Kidney (tissue), 14 donors: ENCODE results near the gene LINGO4. TPM values are rescaled to one million over a fixed set of nuclear protein-coding genes. Genes with fewer than 3 reads are reported as not detected.

Experiments used
- DNase-seq, 5 donors: peaks; one replicate each; pipeline ENCODE4 v3.0.0-alpha.2; 2013 to 2020
- FAIRE-seq: peaks from 2 replicates; lab custom pipeline; 2012; peaks lifted over from hg19 to GRCh38; lab: Jason Lieb, UNC
- H3K27ac ChIP-seq, 2 donors: one replicate each; pipeline ENCODE4 v1.7.0; 2013; ENCODE audit warnings: low read depth in 2 of 2, low read length in 2 of 2, inconsistent platforms in 1 of 2
- H3K27me3 ChIP-seq: one replicate; pipeline ENCODE4 v1.7.1; 2013; ENCODE audit warnings: low read length, inconsistent platforms; ENCODE audit not compliant: control insufficient read depth, insufficient read depth
- H3K36me3 ChIP-seq, 3 donors: one replicate each; pipeline versions ENCODE4 v1.7.0 to v1.7.1; 2013; ENCODE audit warnings: low read length in 3 of 3, control low read depth in 1 of 3, inconsistent platforms in 1 of 3; ENCODE audit not compliant: insufficient read depth in 3 of 3, control insufficient read depth in 2 of 3
- H3K4me1 ChIP-seq, 3 donors: one replicate each; pipeline versions ENCODE4 v1.7.0 to v1.7.1; 2013; ENCODE audit warnings: low read length in 3 of 3, inconsistent platforms in 1 of 3, low read depth in 1 of 3; ENCODE audit not compliant: control insufficient read depth in 2 of 3, insufficient read depth in 2 of 3
- H3K4me3 ChIP-seq, 3 donors: one replicate each; pipeline versions ENCODE4 v1.7.0 to v1.8.1; 2013; ENCODE audit warnings: low read length in 3 of 3, control low read depth in 1 of 3, inconsistent platforms in 1 of 3
- H3K9ac ChIP-seq, 3 donors: one replicate each; pipeline versions ENCODE4 v1.7.0 to v1.7.1; 2013; ENCODE audit warnings: low read length in 3 of 3, control low read depth in 1 of 3, inconsistent platforms in 1 of 3
- H3K9me3 ChIP-seq, 3 donors: one replicate each; pipeline versions ENCODE4 v1.7.0 to v1.7.1; 2013; ENCODE audit warnings: low read length in 3 of 3, control low read depth in 1 of 3, inconsistent platforms in 1 of 3; ENCODE audit not compliant: control insufficient read depth in 2 of 3, insufficient read depth in 1 of 3
- CTCF ChIP-seq: IDR thresholded peaks from 3 replicates; pipeline ENCODE4 v1.5.1; 2012; ENCODE audit warnings: mild to moderate bottlenecking, moderate library complexity, borderline replicate concordance; ENCODE audit not compliant: insufficient read depth; ENCODE audit errors: extremely low read depth
- intact Hi-C: fragments of 100-400 bp; cut with DNase I; formaldehyde crosslinking; loops from one replicate; pipeline ENCODE4 v1.11.1; 2022
- polyA plus RNA-seq: library from polyadenylated mRNA; stranded (reverse); fragments of 350-450 nt; fragmentation: Illumina TruSeq; extraction: RNeasy Lipid Tissue Mini Kit (QIAGEN cat#74804); gene quantifications from one replicate; pipeline ENCODE4 v1.2.3, GENCODE V29; 2014; ENCODE audit warnings: low read depth, low replicate concordance; ENCODE audit not compliant: insufficient read depth
- total RNA-seq: library from RNA; stranded (reverse); fragmentation: NEBNext Ultra II Directional; extraction: Animal tissue kit (Norgen Biotek cat#: 25700); gene quantifications from one replicate; pipeline ENCODE4 v1.2.1, GENCODE V29; 2021
- donor health status: control.
- donor health status: control.
- donor health status: control.
- donor health status: control.
- donor health status: control.
- donor health status: DM: yes; HTN: yes; CAD: no.
- donor health status: Normal renal cell carcinoma (clear cell type).

The LINGO4 gene
- total and polyA plus RNA-seq, 2 donors from 2014 or later = 0.32 to 0.41 TPM

- peak; percentile 99 for FAIRE-seq
- TF ChIP-seq CTCF = peak; percentile 4
- intact Hi-C loops = no loop called here
- peak within 1 kb of the TSS; percentile 12 to 48 for H3K27ac ChIP-seq
- peak; percentile 99 to 100 (median 99) for DNase-seq
- no peaks in the 10 kb centered on the region for H3K36me3 ChIP-seq
- peaks cover 0 to 8% (median 4%) of the 10 kb centered on the region in 3 donors for H3K4me1 ChIP-seq
- H3K9ac ChIP-seq = peak within 1 kb of the TSS; percentile 58 to 91 (median 83)
- no peaks in the 10 kb centered on the region for H3K27me3 ChIP-seq
- no peaks in the 10 kb centered on the region for H3K9me3 ChIP-seq
- peak within 1 kb of the TSS; percentile 90 to 99 (median 96) for H3K4me3 ChIP-seq
Measured at GRCh38 chr1:151790071-151790939, 14.9 kb downstream of the LINGO4 start, which contains the start of gene TDRKH. TSS of gene TDRKH (minus strand) at chr1:151790500. CDS start at chr1:151783022, 7,478 bp downstream.

GRCh38 chr1:151787689-151788088 lies 17.5 kb downstream of the LINGO4 start:
- FAIRE-seq = no peak
- intact Hi-C loops = no loop called here
- TF ChIP-seq CTCF = no peak

GRCh38 chr1:151783796-151784195 lies 21.4 kb downstream of the LINGO4 start:
- H3K27me3 ChIP-seq = no peaks in the 10 kb centered on the region
- H3K9me3 ChIP-seq = no peaks in the 10 kb centered on the region
- no peak overlapping the region for H3K9ac ChIP-seq
- no peak for FAIRE-seq
- H3K36me3 ChIP-seq = peaks cover 0 to under 1% (median 0%) of the 10 kb centered on the region in 3 donors
- H3K27ac ChIP-seq = no peak overlapping the region
- H3K4me1 ChIP-seq = no peaks in the 10 kb centered on the region
- intact Hi-C loops = no loop called here
- no peak for TF ChIP-seq CTCF
- DNase-seq = no peak
- H3K4me3 ChIP-seq = no peak overlapping the region

More at GRCh38 chr1:151787689-151788088, 17.5 kb downstream of the LINGO4 start:
- Histone ChIP-seq H3K27me3 (no peaks in the 10 kb centered on the region), H3K4me3 (no peak overlapping the region), H3K27ac (no peak overlapping the region), H3K36me3 (no peaks in the 10 kb centered on the region), H3K4me1 (peaks cover 0 to 8% (median 4%) of the 10 kb centered on the region in 3 donors), H3K9me3 (no peaks in the 10 kb centered on the region), H3K9ac (no peak overlapping the region)
- DNase-seq = no peak
